WERI-Rb-1 (cell line): ENCODE measurements around the gene TMEM63A.

ENCODE experiments used
- DNase-seq: peaks from one replicate; pipeline ENCODE4 v3.0.0-alpha.2; 2020
- H3K27ac ChIP-seq: fragments of 250-450 bp; sonication (Bioruptor Pico); 2 replicates; pipeline ENCODE4 v1.5.1; 2020; ENCODE audit warnings: mild to moderate bottlenecking, moderate library complexity
- H3K27me3 ChIP-seq: fragments of 250-450 bp; sonication (Bioruptor Pico); 2 replicates; pipeline ENCODE4 v1.5.1; 2021; ENCODE audit warnings: mild to moderate bottlenecking, low read depth, moderate library complexity; ENCODE audit not compliant: insufficient read depth, severe bottlenecking
- H3K36me3 ChIP-seq: fragments of 250-450 bp; sonication (Bioruptor Pico); 2 replicates; pipeline ENCODE4 v1.5.1; 2020; ENCODE audit warnings: mild to moderate bottlenecking, moderate library complexity
- H3K4me3 ChIP-seq: 2 replicates; pipeline ENCODE4 v1.5.1; 2011; ENCODE audit warnings: low read depth, mild to moderate bottlenecking, control low read depth, low read length
- H3K9me3 ChIP-seq: fragments of 250-450 bp; sonication (Bioruptor Pico); 2 replicates; pipeline ENCODE4 v1.5.1; 2021; ENCODE audit warnings: mild to moderate bottlenecking, moderate library complexity; ENCODE audit not compliant: severe bottlenecking
- TF ChIP-seq, protein P1 (sequence below): IDR thresholded peaks from 2 replicates; pipeline ENCODE4 v1.5.1; 2011; ENCODE audit warnings: low read depth, mild to moderate bottlenecking, control low read depth, inconsistent platforms, low read length

The TMEM63A gene

GRCh38 chr1:225896494-225896893 lies 14.3 kb upstream of the TMEM63A start:
- TF ChIP-seq, protein P1, sequence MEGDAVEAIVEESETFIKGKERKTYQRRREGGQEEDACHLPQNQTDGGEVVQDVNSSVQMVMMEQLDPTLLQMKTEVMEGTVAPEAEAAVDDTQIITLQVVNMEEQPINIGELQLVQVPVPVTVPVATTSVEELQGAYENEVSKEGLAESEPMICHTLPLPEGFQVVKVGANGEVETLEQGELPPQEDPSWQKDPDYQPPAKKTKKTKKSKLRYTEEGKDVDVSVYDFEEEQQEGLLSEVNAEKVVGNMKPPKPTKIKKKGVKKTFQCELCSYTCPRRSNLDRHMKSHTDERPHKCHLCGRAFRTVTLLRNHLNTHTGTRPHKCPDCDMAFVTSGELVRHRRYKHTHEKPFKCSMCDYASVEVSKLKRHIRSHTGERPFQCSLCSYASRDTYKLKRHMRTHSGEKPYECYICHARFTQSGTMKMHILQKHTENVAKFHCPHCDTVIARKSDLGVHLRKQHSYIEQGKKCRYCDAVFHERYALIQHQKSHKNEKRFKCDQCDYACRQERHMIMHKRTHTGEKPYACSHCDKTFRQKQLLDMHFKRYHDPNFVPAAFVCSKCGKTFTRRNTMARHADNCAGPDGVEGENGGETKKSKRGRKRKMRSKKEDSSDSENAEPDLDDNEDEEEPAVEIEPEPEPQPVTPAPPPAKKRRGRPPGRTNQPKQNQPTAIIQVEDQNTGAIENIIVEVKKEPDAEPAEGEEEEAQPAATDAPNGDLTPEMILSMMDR, result no peak
- no peaks in the 10 kb centered on the region for H3K27me3 ChIP-seq
- H3K27ac ChIP-seq, result no peak overlapping the region
- H3K4me3 ChIP-seq, result no peak overlapping the region
- no peak for DNase-seq
- no peaks in the 10 kb centered on the region for H3K36me3 ChIP-seq
- H3K9me3 ChIP-seq, result no peaks in the 10 kb centered on the region

- TF ChIP-seq, protein P1, result no peak
- Histone ChIP-seq H3K36me3 (no peaks in the 10 kb centered on the region), H3K9me3 (no peaks in the 10 kb centered on the region), H3K4me3 (no peak overlapping the region), H3K27ac (no peak overlapping the region), H3K27me3 (no peaks in the 10 kb centered on the region)
- DNase-seq, result no peak
These were observed 10.1 kb upstream of the TMEM63A start for GRCh38 chr1:225892307-225892706.

GRCh38 chr1:225891229-225891972 lies 9.2 kb upstream of the TMEM63A start:
- TF ChIP-seq, protein P1, result no peak
- H3K36me3 ChIP-seq, result no peaks in the 10 kb centered on the region
- no peak overlapping the region for H3K27ac ChIP-seq
- H3K4me3 ChIP-seq, result no peak overlapping the region
- no peaks in the 10 kb centered on the region for H3K9me3 ChIP-seq
- DNase-seq, result no peak
- no peaks in the 10 kb centered on the region for H3K27me3 ChIP-seq

GRCh38 chr1:225890346-225891228 lies 8.4 kb upstream of the TMEM63A start:
- H3K36me3 ChIP-seq, result no peaks in the 10 kb centered on the region
- H3K27me3 ChIP-seq, result no peaks in the 10 kb centered on the region
- TF ChIP-seq, protein P1, result no peak
- H3K4me3 ChIP-seq, result no peak overlapping the region
- no peaks in the 10 kb centered on the region for H3K9me3 ChIP-seq
- DNase-seq, result no peak
- no peak overlapping the region for H3K27ac ChIP-seq

- DNase-seq, result no peak
- no peak overlapping the region for H3K27ac ChIP-seq
- H3K27me3 ChIP-seq, result no peaks in the 10 kb centered on the region
- no peaks in the 10 kb centered on the region for H3K9me3 ChIP-seq
- H3K36me3 ChIP-seq, result no peaks in the 10 kb centered on the region
- TF ChIP-seq, protein P1, result no peak
- H3K4me3 ChIP-seq, result no peak overlapping the region
These were observed 7.6 kb upstream of the TMEM63A start for GRCh38 chr1:225889743-225890142.
